Activated naive CD4-positive, alpha-beta T cell treated with anti-CD3 and anti-CD28 coated beads, Interleukin-2, amount 50 U/mL, for 24 hours (primary cell): ENCODE data around the gene TMEM59L.
A peak's percentile ranks its signal among the peaks of the same experiment; 100 is the strongest.

Experiments used
- H3K27ac Mint-ChIP-seq: one replicate; pipeline ENCODE4 v1.8.0; 2021; ENCODE audit warnings: mild to moderate bottlenecking, mixed read lengths
- H3K27me3 Mint-ChIP-seq: one replicate; pipeline ENCODE4 v1.8.0; 2021; ENCODE audit warnings: mixed read lengths
- H3K36me3 Mint-ChIP-seq: one replicate; pipeline ENCODE4 v1.8.0; 2021; ENCODE audit warnings: mixed read lengths
- H3K4me1 Mint-ChIP-seq: one replicate; pipeline ENCODE4 v1.8.0; 2021; ENCODE audit warnings: mixed read lengths
- H3K4me3 Mint-ChIP-seq: one replicate; pipeline ENCODE4 v1.8.0; 2021; ENCODE audit warnings: mild to moderate bottlenecking, mixed read lengths
- H3K9me3 Mint-ChIP-seq: one replicate; pipeline ENCODE4 v1.8.0; 2021; ENCODE audit warnings: mixed read lengths

Gene TMEM59L

DNA sequence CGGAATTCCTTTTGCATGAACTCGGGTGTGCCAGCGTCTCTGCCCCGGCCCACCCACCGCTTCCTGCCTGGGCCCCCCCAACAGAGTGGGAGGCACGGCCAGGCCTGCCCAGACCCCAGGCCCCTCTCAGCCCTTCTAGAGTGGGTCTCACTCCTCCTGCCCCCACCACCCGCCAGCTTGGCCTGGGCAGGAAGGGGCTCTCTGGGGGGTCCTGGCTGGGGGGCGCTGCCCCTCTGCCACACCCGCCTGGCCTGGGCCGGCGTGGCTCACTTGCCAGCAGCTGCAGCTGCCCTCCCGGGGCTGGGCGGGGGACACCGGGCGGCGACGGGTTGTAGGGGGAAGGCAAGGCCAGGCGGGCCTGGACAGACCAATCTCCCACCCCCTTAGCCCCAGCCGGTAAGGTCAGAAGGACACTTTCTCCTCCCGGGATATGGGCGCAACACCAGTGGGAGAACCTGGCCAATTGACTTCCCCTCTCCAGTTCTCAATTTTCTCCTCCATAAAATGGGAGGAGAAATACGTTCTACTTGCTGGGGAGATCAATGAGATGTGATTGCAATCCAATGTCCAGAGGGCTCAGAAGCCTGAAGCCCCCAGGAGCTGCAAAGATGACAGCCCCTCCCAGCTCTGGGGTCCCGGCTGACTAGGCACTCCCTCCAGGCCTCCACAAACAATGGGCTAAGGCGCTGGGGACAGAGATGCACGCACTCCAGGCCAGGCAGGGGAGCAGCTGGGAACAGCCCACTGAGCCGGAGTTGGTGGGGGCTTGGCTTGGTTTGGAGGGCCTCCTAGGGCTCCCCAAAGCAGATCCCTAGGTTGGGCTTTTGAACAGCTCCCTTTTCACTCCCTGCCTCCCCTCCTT lies 8.5 kb upstream of the TMEM59L start:
- H3K4me3 Mint-ChIP-seq, result no peak overlapping the region
- H3K4me1 Mint-ChIP-seq, result peaks cover 10% of the 10 kb centered on the region
- H3K9me3 Mint-ChIP-seq, result no peaks in the 10 kb centered on the region
- peaks cover 31% of the 10 kb centered on the region for H3K27me3 Mint-ChIP-seq
- no peaks in the 10 kb centered on the region for H3K36me3 Mint-ChIP-seq
- no peak overlapping the region for H3K27ac Mint-ChIP-seq

DNA sequence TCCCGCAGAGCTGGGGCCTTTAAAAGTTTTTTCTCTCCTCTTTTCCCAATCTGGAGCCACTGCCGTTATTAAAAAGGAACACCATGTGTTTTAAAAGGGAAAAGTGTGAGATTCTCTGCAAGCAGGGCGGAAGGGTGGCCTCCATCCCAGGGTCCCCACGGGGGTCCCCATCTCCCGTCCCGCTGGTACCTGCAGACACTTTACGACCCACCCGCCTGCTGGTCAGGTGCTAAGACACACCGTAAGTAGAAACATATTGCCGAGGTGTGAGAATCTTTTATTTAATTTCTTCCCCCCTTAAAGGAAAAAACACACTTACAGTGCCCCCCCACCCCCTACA lies 7.9 kb upstream of the TMEM59L start:
- Mint-ChIP-seq H3K4me1 (peaks cover 14% of the 10 kb centered on the region), H3K36me3 (no peaks in the 10 kb centered on the region), H3K9me3 (no peaks in the 10 kb centered on the region), H3K4me3 (no peak overlapping the region), H3K27me3 (peaks cover 35% of the 10 kb centered on the region), H3K27ac (no peak overlapping the region)

DNA sequence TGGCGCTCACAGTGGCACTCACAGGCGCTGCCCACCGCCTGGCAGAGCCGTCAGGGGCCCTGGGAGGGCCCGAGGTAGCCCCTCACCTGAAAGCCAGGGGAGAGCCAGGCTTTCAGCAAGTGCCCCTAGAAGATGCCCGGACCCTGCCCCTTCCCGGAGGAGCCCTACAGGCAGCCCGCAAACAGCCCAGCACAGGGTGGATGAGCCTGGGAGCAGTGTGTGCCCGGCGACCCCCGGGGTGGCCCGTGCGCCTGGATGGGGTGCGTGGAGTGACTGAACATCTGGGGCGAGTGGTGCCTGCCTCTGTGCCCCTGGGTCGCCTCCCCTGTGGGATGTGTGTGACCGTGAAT lies 7.5 kb upstream of the TMEM59L start:
- H3K27ac Mint-ChIP-seq, result peak overlapping the region; percentile 67
- H3K36me3 Mint-ChIP-seq, result no peaks in the 10 kb centered on the region
- H3K9me3 Mint-ChIP-seq, result no peaks in the 10 kb centered on the region
- peaks cover 36% of the 10 kb centered on the region for H3K27me3 Mint-ChIP-seq
- H3K4me1 Mint-ChIP-seq, result peaks cover 14% of the 10 kb centered on the region
- H3K4me3 Mint-ChIP-seq, result peak overlapping the region; percentile 72

DNA sequence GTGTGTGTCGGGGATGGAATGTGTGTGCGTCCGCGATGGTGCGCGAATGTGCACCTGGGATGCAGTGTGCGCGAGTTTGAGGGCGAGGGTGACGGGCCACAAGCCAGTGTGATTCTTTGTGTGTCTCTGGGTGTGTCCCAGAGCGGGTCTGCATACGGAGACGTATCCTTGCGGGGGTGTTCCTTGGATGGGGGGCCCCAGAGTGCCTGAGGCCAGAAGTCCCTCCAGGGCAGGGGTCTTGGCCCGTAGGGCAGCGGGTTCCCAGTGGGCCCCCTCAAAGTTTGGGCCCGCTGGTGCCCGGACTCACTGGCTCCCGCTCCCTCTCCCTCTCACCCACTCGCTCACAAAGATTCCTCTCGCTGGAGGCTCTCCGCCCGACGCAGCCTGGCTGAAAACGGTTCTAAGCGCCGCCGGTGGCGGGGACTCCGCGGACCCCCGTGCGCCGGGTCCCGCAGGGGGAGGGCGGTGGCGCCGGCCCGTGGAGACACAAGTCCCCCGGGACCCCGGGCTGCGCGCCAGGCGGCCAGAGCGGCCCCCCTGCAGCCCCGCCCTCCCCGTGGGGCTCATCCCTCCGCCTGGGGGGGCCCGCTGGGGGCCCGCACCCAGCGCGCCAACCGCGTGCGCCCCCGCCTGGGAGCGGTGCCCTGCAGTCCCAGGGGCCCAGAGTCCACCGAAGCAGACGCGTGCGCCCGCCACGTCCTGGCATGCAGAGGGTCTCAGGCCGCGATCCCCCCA lies 7.0 kb upstream of the TMEM59L start:
- Mint-ChIP-seq H3K4me3 (peak overlapping the region; percentile 72), H3K9me3 (no peaks in the 10 kb centered on the region), H3K36me3 (no peaks in the 10 kb centered on the region), H3K27me3 (peaks cover 36% of the 10 kb centered on the region), H3K4me1 (peaks cover 14% of the 10 kb centered on the region), H3K27ac (peak overlapping the region; percentile 67)

DNA sequence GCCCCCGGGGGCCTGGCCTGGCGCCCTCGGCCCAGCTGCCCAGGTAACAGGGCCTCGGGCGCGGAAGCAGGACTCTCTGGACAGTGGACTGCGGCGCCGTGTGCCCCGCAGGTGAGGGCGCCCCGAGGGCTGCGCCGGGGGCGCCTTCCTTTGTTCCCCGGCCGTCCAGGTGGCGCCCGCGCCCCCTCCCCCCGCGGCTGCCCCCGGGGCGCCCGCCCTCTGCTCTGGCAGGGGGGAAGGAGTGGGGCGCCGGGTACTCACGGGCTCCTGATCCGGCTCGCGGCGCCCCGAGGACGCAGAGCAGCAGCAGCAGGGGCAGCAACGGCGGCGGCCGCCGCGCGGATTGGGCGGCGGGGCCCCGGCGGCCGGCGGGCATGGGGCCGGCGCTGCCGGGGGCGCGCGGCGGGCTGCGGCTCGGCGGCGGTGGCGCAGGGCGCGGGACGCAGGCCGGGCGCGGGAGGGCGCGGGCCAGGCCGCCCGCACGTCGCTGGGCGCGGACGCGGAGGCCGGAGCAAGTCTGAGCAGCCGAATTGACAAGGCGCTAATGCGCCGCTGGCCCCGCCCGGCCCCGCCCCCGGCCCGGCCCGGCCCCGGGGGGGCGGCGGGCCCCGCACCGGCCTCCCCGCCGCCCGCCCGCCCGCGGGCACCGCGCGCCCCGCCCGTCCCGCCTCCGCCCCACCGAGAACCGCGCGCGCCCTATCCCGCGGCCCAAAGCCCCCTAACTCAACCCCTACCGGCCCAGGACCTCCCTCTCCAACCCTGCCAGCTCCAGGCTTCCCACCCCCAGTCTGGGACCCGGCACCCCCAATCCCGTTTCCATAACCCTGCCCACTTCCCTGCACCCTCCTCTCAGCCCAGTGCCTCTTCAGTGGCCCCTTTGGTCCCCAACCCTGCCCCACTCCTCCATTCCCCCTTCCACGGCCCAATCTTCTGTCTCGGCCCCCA lies 6.1 kb upstream of the TMEM59L start, which contains the start of gene CRLF1:
TSS of gene CRLF1 (minus strand) at position 519 of the 945 bp plus-strand sequence. CDS start at position 376, 143 bp downstream.
- H3K27me3 Mint-ChIP-seq, result peaks cover 41% of the 10 kb centered on the region
- H3K4me1 Mint-ChIP-seq, result peaks cover 19% of the 10 kb centered on the region
- H3K36me3 Mint-ChIP-seq, result no peaks in the 10 kb centered on the region
- H3K4me3 Mint-ChIP-seq, result no peak within 1 kb of the TSS
- no peaks in the 10 kb centered on the region for H3K9me3 Mint-ChIP-seq
- H3K27ac Mint-ChIP-seq, result no peak within 1 kb of the TSS

DNA sequence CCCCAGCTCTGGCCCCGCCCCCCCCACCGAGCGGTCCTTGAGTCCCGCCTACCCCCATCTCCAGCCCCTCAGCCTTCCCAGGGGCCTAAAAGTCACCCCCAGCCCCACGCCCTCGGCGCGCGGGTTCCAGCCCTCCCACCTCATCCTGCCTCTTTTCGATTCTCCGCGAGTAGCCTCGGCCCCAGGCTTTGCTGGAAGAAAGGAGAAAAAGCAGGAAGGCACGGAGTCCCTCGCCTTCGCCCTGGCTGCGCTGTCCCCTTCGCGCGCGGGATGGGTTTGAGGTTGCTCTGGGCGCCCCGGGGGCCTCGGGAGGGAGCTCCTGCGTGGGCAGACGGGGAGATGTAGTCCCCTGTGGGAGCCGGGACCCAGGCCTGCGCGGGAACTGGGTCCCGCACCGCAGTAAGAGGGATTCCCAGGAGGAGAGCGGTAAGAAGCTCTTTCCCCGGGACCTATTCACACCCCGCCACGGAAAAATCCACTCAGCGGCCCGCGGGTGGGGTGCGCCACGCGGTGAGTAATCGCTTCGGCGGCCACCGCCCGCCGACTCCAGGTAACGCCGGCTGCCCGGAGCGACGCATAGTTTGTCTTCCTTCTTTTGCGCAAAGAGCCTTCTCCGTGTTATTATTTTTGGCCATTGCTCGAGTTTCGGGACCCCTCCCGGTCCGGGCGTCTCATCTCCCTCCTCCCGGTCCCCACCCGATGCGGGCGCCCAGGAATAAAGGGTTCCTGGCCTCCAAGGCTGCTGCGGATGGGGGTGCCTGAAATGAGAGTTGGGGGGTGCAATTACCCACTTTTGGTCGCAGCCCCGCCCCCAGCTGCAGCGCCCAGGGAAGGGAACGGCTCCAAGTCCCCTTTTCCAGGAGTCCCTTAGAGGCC lies 5.2 kb upstream of the TMEM59L start:
- H3K27me3 Mint-ChIP-seq, result peaks cover 39% of the 10 kb centered on the region
- no peaks in the 10 kb centered on the region for H3K9me3 Mint-ChIP-seq
- no peaks in the 10 kb centered on the region for H3K36me3 Mint-ChIP-seq
- H3K27ac Mint-ChIP-seq, result no peak overlapping the region
- H3K4me1 Mint-ChIP-seq, result peaks cover 26% of the 10 kb centered on the region
- H3K4me3 Mint-ChIP-seq, result no peak overlapping the region

DNA sequence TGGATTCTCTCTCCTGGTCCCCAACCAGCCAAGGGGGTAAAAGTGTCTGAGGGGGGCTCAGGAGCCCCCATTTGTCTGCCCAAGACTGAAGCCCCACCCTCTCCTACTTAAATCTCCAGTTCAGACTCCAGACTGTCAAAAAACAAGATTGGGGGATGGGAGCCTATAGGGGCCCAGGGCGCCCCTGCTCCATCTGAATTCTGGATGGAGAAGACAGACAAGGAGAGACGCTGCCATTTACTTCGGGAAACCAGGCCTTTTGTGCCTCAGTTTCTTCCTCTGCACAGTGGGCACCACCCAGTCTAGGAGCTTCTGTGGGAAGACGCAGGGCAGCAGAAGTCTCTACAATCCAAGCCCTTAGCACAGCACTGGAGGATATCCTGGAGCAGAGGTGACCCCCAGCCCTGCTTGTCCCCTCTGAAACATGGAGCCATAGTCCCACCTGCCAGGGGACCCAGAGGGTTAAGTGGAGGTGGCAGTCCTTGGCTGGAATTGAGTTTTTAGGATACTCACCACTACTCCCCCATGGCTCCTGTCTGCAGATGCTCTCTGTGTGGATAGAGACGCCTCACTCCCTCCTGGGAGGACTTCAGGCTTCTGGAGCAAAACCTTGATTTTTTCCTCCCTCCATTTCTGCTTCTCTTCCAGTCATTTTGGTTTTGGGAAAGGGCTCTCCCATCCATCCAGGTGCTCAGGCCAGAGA lies 4.4 kb upstream of the TMEM59L start:
- Mint-ChIP-seq H3K4me3 (no peak overlapping the region), H3K27ac (no peak overlapping the region), H3K4me1 (peaks cover 26% of the 10 kb centered on the region), H3K9me3 (no peaks in the 10 kb centered on the region), H3K27me3 (peaks cover 37% of the 10 kb centered on the region), H3K36me3 (no peaks in the 10 kb centered on the region)

DNA sequence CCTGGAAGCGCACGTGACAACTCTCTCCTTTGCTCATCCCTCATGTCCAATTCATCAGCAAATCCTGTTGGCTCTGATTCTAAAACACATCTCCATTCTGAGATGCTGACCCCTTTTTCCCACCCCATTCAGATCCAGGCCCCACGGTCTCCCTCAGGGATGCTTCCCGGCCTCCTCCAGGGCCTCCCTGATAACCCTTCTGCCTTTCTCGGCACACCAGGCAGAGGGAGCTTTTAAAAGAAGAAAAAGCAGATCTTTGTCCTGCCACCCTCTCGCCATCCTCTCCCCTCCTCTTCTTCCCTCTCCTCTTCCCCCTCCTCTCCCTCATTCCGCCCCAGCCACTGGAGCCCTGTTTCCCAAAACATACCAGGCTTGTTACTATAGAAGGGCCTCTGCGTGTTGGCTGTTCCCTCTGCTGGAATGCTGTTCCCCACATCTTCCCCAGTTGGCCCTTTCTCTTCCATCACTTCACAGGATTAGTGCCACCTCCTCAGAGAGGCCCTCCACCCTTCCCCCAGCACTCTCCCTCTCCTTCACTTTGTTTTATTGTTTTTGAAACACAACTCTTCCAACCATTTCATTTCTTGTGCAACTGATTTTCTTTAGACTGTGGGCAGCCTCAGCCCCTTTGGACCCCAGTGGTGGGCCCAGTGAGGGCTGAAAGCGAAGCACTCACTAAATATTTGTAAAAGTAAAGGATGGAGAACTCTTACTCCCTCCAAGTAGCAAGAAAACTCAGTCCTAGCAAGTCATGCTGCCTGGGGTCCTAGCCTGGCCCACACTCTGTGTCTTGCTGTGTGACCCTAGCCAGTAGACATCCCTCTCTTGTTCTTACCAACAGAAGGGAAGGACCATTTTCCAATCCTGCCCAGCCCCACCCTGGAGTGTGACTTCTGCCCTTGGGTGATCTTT lies 3.6 kb upstream of the TMEM59L start:
- Mint-ChIP-seq H3K4me1 (peaks cover 28% of the 10 kb centered on the region), H3K27ac (no peak overlapping the region), H3K9me3 (no peaks in the 10 kb centered on the region), H3K4me3 (no peak overlapping the region), H3K27me3 (peaks cover 40% of the 10 kb centered on the region), H3K36me3 (no peaks in the 10 kb centered on the region)

DNA sequence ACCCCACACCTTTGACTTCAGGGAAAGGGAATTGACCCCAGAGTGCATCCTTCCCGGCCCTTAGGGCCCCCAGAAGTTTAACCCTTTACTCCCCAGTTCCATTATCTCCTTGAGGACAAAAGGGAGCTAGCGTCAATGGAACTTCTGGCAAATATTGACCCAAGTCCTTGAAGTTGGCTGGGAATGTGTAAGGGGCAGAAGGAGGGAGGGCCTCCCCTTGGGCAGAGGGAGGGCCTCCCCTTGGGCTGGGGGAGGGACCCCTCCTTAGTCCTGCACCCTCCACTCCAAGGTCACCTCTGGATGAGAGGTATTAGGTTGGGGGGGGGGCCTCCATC lies 3.0 kb upstream of the TMEM59L start:
- Mint-ChIP-seq H3K4me1 (peaks cover 28% of the 10 kb centered on the region), H3K36me3 (no peaks in the 10 kb centered on the region), H3K9me3 (no peaks in the 10 kb centered on the region), H3K27ac (no peak overlapping the region), H3K4me3 (no peak overlapping the region), H3K27me3 (peaks cover 44% of the 10 kb centered on the region)

DNA sequence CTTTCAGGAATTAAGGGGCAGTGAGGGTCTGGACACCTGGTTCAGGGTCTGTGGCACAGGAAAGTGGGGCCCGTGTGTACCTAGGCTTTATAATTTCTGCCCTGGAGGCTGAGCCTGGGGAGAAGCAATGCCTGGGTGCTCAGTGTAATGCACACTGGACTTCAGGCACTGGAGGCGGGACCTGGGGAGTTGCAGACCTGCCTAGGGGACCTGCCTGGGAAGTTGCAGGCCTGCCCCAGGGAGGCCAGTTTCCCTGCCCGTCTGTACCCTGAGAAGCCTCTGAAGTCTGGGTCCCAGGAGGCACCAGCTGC lies 2.5 kb upstream of the TMEM59L start:
- no peak overlapping the region for H3K27ac Mint-ChIP-seq
- no peaks in the 10 kb centered on the region for H3K9me3 Mint-ChIP-seq
- H3K4me1 Mint-ChIP-seq, result peaks cover 28% of the 10 kb centered on the region
- no peaks in the 10 kb centered on the region for H3K36me3 Mint-ChIP-seq
- no peak overlapping the region for H3K4me3 Mint-ChIP-seq
- peaks cover 45% of the 10 kb centered on the region for H3K27me3 Mint-ChIP-seq

DNA sequence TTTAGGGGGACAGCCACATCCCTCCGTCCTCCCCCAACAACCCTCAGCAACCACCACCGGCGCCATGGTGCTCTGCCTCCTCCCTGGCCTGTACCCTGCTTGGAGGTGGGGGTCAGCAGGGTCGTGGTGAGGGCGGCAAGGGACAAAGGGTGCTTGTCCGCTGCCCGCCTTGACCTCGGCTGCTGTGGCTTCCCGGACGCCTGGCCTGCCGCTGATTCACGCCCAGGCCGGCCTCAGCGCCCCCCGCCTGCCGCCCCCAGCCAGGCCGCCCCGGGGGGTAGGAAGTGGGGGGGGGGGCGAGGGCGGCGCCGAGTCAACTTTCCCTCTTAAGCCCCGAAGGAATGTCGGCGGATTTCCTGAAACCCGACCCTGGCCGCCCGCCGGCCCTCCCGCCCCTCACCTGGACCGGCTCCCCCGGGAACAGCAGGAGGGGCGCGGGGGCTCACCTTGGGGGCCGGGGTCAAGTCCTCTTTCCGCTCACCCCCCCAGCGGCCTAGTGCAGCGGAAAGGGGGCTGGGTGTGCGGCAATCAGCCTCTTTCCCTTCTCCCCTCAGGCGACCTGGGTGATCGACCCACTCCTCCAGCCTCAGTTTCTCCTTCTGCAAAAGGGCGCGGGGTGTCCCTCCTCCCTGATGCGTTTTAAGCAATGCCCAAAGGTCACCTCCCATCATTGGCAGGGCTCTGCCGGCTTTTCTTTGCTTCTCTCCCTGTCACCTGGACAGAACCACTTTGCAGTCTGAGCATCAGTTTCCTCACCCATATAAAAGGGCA lies 1.9 kb upstream of the TMEM59L start:
- H3K27ac Mint-ChIP-seq, result peak overlapping the region; percentile 78
- no peaks in the 10 kb centered on the region for H3K36me3 Mint-ChIP-seq
- H3K4me3 Mint-ChIP-seq, result peak overlapping the region; percentile 58
- no peaks in the 10 kb centered on the region for H3K9me3 Mint-ChIP-seq
- H3K27me3 Mint-ChIP-seq, result peaks cover 44% of the 10 kb centered on the region
- H3K4me1 Mint-ChIP-seq, result peaks cover 23% of the 10 kb centered on the region

DNA sequence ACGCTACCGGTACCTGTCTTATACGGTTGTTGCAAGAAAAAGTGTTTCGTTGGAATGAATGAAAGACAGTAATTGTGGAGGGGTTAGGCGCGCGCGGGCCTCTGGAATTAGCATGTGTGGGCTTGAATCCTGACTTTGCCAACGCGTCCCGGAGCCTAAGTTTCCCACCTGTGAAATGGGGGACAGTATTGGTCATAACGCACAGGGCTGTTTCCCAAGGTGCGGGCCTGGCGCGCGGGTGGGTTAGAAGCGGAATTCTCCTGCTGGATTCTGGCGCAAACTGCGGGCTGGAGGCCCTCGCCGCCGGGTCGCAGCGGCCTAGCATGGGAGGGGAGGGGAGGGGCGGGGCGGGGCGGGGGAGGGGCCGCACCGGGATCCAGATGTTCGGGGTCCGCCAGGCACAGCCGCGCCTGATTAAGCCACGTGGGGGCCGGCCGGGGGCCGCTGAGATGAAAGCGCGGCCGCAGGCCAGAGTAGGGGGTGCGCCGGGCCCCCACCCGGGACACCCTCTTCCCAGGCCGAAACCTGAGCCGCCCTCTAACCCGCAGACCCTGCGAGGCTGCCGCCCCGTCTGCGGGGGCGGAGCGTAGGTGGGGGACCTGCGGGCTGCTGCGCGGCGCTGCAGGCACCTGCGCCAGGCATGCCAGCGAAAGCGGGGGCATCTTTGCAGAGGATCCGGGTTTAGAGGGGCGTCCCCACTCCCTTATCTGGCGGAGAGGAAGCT lies 1.2 kb upstream of the TMEM59L start:
- Mint-ChIP-seq H3K36me3 (no peaks in the 10 kb centered on the region), H3K4me3 (peak overlapping the region; percentile 58), H3K27ac (peak overlapping the region; percentile 78), H3K9me3 (no peaks in the 10 kb centered on the region), H3K27me3 (peaks cover 44% of the 10 kb centered on the region), H3K4me1 (peaks cover 23% of the 10 kb centered on the region)
